IPS-18a (cell line): ENCODE measurements around the gene DSCAML1.

Experiments
- H3K27ac ChIP-seq: one replicate; pipeline ENCODE4 v1.5.1; 2013; ENCODE audit warnings: low read length
- H3K27me3 ChIP-seq: one replicate; pipeline ENCODE4 v1.6.1; 2013; ENCODE audit warnings: mild to moderate bottlenecking, low read length; ENCODE audit not compliant: control insufficient read depth, insufficient read depth
- H3K36me3 ChIP-seq: one replicate; pipeline ENCODE4 v1.6.1; 2013; ENCODE audit warnings: low read depth, low read length; ENCODE audit not compliant: control insufficient read depth
- H3K4me1 ChIP-seq: one replicate; pipeline ENCODE4 v1.6.1; 2013; ENCODE audit warnings: low read depth, low read length; ENCODE audit not compliant: control insufficient read depth
- H3K4me3 ChIP-seq: one replicate; pipeline ENCODE4 v1.5.1; 2013; ENCODE audit warnings: low read length
- H3K9ac ChIP-seq: one replicate; pipeline ENCODE4 v1.6.1; 2013; ENCODE audit warnings: mild to moderate bottlenecking, low read length, moderate library complexity
- H3K9me3 ChIP-seq: one replicate; pipeline ENCODE4 v1.6.1; 2013; ENCODE audit warnings: low read depth, low read length; ENCODE audit not compliant: control insufficient read depth

The DSCAML1 gene

DNA sequence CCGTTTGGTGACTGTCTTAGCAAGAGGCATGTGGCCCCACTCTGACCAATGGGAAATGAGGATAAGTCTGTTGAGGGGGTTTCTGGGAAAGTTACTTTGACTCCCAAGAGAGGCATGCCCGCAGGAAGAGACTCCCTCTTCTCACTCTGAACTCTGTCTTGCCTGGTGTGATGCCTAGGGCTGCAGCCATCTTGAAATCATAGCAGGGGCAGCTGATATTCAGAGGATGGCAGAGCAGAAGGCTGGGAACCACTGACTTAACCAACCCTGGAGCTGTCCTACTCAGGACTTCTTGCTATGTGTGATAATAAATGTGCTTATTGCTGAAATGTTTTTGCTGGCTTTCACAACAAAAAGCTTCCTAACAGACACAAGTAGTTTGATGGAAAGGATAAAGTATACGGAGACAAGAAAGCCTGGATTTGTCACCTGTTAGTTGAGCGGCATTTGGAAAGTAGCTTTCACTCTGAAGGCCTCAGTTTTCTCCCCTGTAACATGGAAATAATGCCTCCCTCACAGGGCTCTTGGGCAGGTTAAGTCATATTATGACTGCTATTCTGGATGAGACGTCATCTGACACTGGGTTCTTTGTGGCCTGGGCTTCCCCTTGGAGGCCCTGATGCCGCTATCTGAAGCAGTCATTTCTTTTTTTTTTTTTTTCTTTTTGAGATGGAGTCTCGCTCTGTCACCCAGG, 340.8 kb downstream of the DSCAML1 start:
- Histone ChIP-seq H3K27me3 (no peaks in the 10 kb centered on the region), H3K4me3 (no peak overlapping the region), H3K36me3 (no peaks in the 10 kb centered on the region), H3K9ac (no peak overlapping the region), H3K4me1 (no peaks in the 10 kb centered on the region), H3K9me3 (peaks cover 4% of the 10 kb centered on the region), H3K27ac (no peak overlapping the region)

DNA sequence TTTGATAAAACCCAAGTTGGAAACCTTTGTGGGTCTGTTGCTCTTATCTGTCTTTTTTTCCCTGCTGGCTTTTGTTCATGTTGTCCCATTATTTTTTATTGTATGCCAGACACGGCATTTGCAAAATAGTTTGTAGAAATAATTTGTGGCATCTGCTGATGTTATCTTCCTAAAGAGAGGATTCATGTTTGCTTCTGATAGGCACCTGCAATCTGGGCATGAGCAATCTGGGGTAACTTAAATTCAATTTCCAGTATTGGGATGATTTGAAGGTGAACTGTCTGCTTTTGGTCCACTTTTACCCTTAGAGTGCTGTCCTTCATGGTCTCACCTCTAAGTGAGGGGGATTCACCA, 342.5 kb downstream of the DSCAML1 start:
- no peak overlapping the region for H3K9ac ChIP-seq
- H3K4me3 ChIP-seq: no peak overlapping the region
- H3K4me1 ChIP-seq: no peaks in the 10 kb centered on the region
- H3K27ac ChIP-seq: no peak overlapping the region
- peaks cover 4% of the 10 kb centered on the region for H3K9me3 ChIP-seq
- H3K27me3 ChIP-seq: no peaks in the 10 kb centered on the region
- H3K36me3 ChIP-seq: no peaks in the 10 kb centered on the region

DNA sequence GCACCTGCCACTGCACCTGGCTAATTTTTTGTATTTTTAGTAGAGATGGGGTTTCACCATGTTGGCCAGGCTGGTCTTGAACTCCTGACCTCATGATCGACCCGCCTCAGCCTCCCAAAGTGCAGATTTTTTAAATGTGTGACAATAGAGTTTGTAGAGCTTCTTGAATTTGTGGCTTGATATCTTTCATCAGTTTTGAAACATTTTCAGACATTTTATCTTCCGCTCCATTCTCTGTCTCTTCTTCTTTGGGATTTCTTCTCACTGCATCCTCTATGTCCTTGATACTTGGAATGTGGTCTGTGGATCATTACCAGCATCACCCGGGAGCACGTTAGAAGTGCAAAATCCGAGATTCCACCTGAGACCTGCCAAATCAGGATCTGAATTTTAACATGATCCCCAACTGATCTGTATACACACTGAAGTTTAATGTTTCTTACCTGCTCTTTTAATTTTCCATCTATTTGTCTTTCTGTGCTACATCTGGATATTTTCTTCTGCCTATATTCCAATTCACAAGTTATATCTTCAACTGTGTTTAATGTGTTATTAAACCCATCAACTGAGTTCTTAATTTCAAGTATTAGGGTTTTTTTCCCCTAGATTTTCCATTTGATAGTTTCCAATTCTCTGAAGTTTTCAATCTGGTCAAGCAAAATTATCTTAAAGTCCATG, 343.0 kb downstream of the DSCAML1 start:
- Histone ChIP-seq H3K4me1 (no peaks in the 10 kb centered on the region), H3K9ac (no peak overlapping the region), H3K27ac (no peak overlapping the region), H3K9me3 (peaks cover 4% of the 10 kb centered on the region), H3K4me3 (no peak overlapping the region), H3K36me3 (no peaks in the 10 kb centered on the region), H3K27me3 (no peaks in the 10 kb centered on the region)

DNA sequence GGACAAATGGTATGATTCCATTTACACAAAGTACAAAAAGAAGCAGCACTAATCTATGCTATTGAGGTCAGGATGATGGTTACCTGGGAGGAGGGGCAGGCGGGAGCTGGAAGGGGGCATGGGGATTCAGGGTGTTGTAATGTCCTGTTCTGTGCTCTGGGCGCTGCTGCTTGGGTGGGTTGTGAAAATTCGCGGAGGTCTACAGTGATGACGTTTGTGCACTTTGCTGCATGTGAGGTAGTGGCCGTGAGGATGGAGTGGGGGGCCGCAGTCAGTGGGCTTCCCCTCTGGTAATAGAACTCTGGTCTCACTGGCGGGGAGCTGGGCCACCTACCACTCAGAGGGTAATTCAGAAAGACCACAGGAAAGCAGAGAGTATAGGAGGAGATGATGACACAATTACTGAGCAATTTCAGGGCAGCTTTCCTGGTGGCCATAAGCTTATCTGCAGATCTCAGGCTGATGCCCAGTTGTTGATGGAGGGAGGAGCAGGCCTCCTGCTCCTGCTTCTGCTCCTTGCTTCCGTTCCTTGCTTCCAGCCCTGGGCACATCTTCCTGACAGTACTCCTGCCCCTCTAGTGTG, 347.8 kb downstream of the DSCAML1 start:
- Histone ChIP-seq H3K36me3 (no peaks in the 10 kb centered on the region), H3K4me1 (no peaks in the 10 kb centered on the region)

DNA sequence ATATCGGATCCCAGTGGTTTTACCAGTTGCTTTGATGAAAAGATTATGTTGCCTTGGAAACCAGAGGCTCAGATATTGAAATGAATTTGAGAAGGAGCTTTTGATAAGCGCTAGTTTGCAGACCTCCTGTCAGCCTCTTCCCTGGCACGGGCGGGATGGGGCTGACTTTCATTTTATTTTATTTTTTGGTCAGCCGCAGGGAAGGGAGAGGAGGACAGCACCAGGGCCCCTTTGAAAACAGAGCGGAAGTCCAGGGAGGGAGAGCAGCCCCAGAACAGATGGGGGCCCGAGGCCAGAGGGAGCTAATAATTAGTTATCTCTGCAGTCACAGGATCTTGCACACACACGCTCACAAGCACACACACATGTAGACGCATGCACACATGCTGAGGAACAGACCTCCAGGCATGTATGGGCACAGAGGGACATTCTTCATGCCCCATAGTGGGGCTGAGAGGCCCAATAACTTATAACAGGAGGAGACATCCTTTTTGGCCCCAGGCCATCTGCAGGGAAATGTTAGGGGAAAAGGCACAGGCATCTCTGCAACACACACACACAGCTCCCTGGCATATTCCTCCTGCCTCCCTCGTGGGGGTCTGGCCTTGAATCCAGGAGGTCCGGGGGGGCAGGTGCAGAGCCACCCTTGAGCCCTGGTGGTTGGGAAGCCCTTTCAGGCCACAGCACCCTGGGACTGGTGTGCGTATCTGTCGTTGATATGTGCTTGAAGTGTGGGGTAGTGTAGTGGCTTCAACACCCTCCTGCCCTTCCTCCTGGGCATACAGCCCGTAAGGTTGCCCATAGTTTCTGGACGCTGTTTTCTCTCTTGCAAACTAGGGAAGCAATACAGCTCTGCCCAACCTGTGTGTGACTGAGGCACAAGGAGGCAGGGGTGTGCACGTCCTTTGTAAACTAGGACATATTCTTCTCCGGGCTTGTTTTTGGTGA, 352.0 kb downstream of the DSCAML1 start:
- H3K9ac ChIP-seq: no peak overlapping the region
- no peak overlapping the region for H3K27ac ChIP-seq
- H3K4me1 ChIP-seq: no peaks in the 10 kb centered on the region
- no peak overlapping the region for H3K4me3 ChIP-seq
- no peaks in the 10 kb centered on the region for H3K36me3 ChIP-seq
- no peaks in the 10 kb centered on the region for H3K9me3 ChIP-seq
- H3K27me3 ChIP-seq: no peaks in the 10 kb centered on the region

More for the DNA sequence above, 347.8 kb downstream of the DSCAML1 start:
- H3K9ac ChIP-seq: no peak overlapping the region
- H3K4me3 ChIP-seq: no peak overlapping the region
- no peaks in the 10 kb centered on the region for H3K27me3 ChIP-seq
- H3K9me3 ChIP-seq: peaks cover 4% of the 10 kb centered on the region
- H3K27ac ChIP-seq: no peak overlapping the region

DNA sequence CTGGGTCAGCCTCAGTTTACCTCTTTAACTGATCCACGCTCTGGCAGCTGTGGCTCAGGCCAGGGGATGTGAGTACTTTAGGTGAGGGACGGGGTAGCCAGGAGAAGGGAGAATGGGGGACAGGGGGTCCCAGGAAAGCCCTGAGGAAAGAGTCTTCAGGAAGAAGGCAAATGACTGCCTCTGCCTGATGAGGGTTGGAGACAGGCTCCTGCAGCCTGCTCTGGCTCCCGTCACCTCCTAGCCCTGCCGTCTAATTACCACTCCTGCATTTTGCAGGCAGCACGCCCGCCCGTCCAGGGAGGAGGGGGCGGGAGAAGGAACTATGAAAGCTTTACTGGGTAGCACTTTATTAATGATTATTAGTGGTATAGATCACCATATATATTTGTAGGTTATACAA, 352.8 kb downstream of the DSCAML1 start:
- no peak overlapping the region for H3K9ac ChIP-seq
- H3K4me1 ChIP-seq: no peaks in the 10 kb centered on the region
- H3K36me3 ChIP-seq: no peaks in the 10 kb centered on the region
- H3K27ac ChIP-seq: no peak overlapping the region
- H3K27me3 ChIP-seq: no peaks in the 10 kb centered on the region
- no peak overlapping the region for H3K4me3 ChIP-seq
- H3K9me3 ChIP-seq: no peaks in the 10 kb centered on the region

DNA sequence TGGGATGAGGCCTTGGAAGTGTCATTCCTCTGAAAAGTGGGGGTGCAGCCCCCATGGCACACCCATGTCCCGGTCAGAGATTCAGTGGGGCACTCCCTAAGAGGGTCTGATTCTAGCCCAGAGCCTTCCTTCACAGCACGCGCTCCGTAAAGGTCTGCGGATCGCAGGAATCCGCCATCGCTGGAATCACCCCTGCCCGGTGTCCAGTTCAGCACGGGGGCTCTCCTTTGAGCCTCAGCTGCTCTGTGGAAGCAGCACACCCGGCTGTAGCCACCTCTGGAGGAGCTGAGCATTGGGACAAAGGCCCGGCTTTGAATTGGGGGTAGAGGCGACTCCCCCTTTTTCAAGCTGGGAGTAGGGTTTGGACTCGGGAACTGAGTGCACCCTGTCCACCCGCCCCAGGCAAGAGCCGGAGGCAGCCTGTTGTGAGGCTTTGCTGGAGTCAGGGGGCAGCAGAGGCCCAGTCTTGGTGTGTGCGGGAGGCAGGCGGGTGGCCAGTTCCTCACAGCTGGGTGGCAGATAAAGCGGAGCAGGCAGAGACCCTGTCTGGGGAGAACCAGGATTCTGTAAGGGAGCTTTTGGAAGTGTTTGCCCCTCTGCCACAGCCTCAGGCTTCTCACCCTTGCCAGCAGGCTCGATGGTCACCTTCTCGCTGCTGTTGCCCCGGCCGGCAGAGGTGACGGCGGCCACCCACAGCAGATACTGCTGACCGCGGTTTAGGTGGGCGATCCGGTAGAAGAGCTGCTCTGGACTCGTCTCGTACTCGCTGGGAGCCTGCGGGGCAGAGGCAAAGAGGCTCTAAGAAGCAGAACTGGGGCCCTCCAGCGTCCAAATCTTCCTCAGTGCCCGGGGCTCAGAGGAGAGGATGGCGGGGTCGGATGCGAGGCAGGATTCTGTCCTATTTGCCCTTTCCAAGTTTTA, 353.5 kb downstream of the DSCAML1 start:
- H3K9me3 ChIP-seq: no peaks in the 10 kb centered on the region
- H3K4me3 ChIP-seq: no peak overlapping the region
- H3K9ac ChIP-seq: no peak overlapping the region
- no peaks in the 10 kb centered on the region for H3K27me3 ChIP-seq
- no peaks in the 10 kb centered on the region for H3K36me3 ChIP-seq
- no peaks in the 10 kb centered on the region for H3K4me1 ChIP-seq
- H3K27ac ChIP-seq: no peak overlapping the region

DNA sequence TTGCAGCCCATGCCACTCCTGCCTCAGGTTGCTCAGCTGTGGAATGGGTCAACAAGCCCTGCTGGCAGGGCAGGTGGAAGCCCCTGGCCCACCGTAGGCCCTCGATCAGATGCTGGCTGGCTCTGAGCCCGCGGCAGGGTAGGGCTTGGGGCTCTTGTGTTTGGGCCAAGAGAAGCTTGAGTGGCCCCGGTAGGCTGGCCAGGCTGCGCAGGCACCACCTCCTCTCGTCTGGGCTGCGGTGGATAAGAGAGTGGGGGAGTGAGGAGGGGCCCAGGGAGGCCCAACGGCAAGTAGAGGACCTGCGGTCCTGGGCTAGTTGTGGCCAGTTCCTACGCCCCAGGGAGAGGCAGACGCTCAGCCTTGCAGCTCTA, 354.2 kb downstream of the DSCAML1 start:
- Histone ChIP-seq H3K27me3 (no peaks in the 10 kb centered on the region), H3K4me3 (no peak overlapping the region), H3K9me3 (no peaks in the 10 kb centered on the region), H3K27ac (no peak overlapping the region), H3K9ac (no peak overlapping the region), H3K36me3 (no peaks in the 10 kb centered on the region), H3K4me1 (no peaks in the 10 kb centered on the region)

DNA sequence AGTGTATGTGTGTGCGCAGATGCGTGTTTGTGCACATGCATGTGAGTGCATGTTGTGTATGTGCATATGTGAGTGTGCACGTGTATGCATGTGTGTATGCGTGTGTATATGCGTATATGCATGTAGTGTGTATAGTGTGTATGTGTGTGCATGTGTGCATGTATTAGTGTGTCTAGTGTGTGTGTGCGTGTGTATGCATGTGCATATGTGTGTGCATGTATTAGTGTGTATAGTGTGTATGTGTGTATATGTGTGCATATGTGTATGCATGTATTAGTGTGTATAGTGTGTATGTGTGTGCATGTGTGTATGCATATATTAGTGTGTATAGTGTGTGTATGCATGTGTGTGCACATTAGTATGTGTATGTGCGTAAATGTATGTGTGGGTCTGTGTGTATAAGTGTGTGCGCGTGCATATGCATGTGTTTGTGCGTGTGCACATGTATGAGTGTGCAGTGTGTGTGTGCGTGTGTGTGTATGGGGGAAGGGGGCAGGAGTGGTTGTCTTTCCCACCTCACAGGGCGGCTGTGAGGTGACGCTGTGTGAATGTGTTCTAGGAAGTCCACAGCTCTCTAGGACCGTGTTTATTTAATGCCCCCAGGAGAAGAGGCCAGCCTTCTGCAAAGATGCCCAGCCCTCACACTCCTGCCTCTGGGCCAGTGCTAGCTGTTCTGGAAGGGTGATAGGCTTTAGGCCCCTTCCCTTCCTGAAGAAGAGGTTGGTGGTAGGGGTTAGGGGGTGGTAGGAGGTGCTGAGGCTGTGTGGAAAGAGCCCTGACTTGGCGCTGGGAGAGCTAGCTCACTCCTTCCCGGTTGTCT, 354.8 kb downstream of the DSCAML1 start:
- Histone ChIP-seq H3K4me1 (no peaks in the 10 kb centered on the region), H3K27me3 (no peaks in the 10 kb centered on the region), H3K9me3 (no peaks in the 10 kb centered on the region), H3K36me3 (no peaks in the 10 kb centered on the region), H3K9ac (no peak overlapping the region), H3K4me3 (no peak overlapping the region), H3K27ac (no peak overlapping the region)
